Vagina (tissue), 2 donors: Measurements from ENCODE around the gene WDR70. TPM values are rescaled to one million over a fixed set of nuclear protein-coding genes. Genes with fewer than 3 reads are reported as not detected.

Experiments used
- DNase-seq, 2 donors: peaks; one replicate each; pipeline ENCODE4 v3.0.0-alpha.2; 2017; ENCODE audit errors: extremely low spot score in 2 of 2
- H3K27ac ChIP-seq: fragments of 200-600 bp; sonication (generic); one replicate; pipeline ENCODE4 v1.5.1; 2019
- H3K27me3 ChIP-seq: fragments of 200-600 bp; sonication (generic); one replicate; pipeline ENCODE4 v1.5.1; 2019
- H3K36me3 ChIP-seq, 2 donors: fragments of 200-600 bp; sonication (generic); one replicate each; pipeline ENCODE4 v1.5.1; 2017 to 2019
- H3K4me1 ChIP-seq: fragments of 200-600 bp; sonication (generic); one replicate; pipeline ENCODE4 v1.5.1; 2019
- H3K4me3 ChIP-seq, 2 donors: fragments of 200-600 bp; sonication (generic); 1 replicate in 1 of 2; 2 replicates in 1 of 2; pipeline ENCODE4 v1.5.1; 2016 to 2019
- H3K9me3 ChIP-seq: fragments of 200-600 bp; sonication (generic); one replicate; pipeline ENCODE4 v1.5.1; 2019
- POLR2A ChIP-seq, 2 donors: fragments of 450-650 bp; IDR thresholded peaks; one replicate each; pipeline ENCODE4 v1.6.1; 2017; ENCODE audit warnings: antibody characterized with exemption in 2 of 2, mild to moderate bottlenecking in 2 of 2, moderate library complexity in 2 of 2
- POLR2AphosphoS5 ChIP-seq, 2 donors: sonication (generic); formaldehyde crosslinking; IDR thresholded peaks; one replicate each; pipeline ENCODE4 v1.9.0; 2017; ENCODE audit warnings: antibody characterized with exemption in 2 of 2, mild to moderate bottlenecking in 2 of 2, low read depth in 1 of 2; ENCODE audit not compliant: insufficient read depth in 1 of 2
- intact Hi-C: fragments of 100-400 bp; cut with DNase I; formaldehyde crosslinking; loops from one replicate; pipeline ENCODE4 v1.15.1; 2023
- total RNA-seq: library from RNA; depleted of rRNA; stranded (reverse); fragments of >200 nt; gene quantifications from one replicate; pipeline ENCODE4 v1.2.3, GENCODE V29; 2016
- TF ChIP-seq, protein P1 (sequence below), 3 experiments: fragments of 450-650 bp in 2 of 3; fragments of 200-600 bp in 1 of 3; sonication (generic) in 1 of 3; IDR thresholded peaks; one replicate each; pipeline ENCODE4 v1.5.1; 2017 to 2019; ENCODE audit warnings: antibody characterized with exemption in 3 of 3, mild to moderate bottlenecking in 2 of 3, moderate library complexity in 2 of 3

The WDR70 gene
- total RNA-seq, 1 donor from 2014 or later, result 31.4 TPM

DNA sequence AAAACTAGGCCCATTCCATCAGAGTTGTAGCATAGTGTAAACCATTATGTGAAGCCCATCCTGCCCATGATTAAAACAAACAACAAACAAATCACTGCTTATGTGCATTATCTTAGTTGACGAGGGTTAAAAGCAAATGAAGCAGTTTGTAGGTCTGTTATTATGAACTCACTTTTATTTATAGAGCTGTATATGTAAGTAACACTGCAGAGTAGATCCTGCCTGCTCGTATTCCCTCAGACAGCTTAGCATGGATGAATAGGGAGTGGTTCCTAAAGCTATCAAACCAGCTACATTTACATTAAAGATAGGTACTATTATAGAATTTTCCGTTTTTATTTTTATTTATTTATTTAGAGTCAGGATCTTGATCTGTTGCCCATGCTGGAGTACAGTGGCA, 348.1 kb downstream of the WDR70 start:
- Histone ChIP-seq H3K4me3 (no peak overlapping the region), H3K4me1 (no peaks in the 10 kb centered on the region), H3K9me3 (no peaks in the 10 kb centered on the region), H3K27me3 (no peaks in the 10 kb centered on the region), H3K27ac (no peak overlapping the region), H3K36me3 (peaks cover 0 to 29% of the 10 kb centered on the region in 2 donors)
- TF ChIP-seq, protein P1, sequence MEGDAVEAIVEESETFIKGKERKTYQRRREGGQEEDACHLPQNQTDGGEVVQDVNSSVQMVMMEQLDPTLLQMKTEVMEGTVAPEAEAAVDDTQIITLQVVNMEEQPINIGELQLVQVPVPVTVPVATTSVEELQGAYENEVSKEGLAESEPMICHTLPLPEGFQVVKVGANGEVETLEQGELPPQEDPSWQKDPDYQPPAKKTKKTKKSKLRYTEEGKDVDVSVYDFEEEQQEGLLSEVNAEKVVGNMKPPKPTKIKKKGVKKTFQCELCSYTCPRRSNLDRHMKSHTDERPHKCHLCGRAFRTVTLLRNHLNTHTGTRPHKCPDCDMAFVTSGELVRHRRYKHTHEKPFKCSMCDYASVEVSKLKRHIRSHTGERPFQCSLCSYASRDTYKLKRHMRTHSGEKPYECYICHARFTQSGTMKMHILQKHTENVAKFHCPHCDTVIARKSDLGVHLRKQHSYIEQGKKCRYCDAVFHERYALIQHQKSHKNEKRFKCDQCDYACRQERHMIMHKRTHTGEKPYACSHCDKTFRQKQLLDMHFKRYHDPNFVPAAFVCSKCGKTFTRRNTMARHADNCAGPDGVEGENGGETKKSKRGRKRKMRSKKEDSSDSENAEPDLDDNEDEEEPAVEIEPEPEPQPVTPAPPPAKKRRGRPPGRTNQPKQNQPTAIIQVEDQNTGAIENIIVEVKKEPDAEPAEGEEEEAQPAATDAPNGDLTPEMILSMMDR (IDR thresholded peaks at IDR 0.05), result no peak
- TF ChIP-seq POLR2A (IDR thresholded peaks at IDR 0.05) (no peak), POLR2AphosphoS5 (IDR thresholded peaks at IDR 0.05; ENCODE audit: insufficient read depth in 1 of 2, low read depth in 1 of 2) (no peak)
- DNase-seq, result no peak
- intact Hi-C loops, result no loop called here

DNA sequence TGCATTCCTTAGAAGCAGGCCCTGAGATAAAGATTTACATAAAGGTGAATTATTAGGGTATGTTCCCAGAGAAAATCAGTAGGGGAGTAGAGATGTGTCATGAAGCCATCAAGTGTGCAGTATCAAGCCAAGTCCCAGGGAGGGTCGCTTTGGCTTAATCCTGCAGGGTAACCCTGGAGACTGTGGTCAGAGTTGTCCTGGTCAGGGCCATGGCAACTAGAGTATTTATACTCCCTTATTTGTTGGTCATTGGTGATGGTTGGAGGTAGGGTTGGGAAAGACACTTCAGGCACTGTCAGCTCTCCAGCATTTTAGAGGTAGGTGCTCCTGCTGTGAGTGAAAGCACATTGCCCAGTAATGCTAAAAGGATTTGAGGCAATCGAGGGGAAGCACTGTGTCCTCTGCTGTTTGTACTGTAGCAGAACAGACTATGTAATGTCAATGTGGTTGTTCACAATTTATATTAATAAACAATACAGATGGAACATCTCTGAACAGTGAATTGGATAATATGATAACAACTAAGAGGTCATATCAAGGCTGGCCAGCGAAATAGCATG, 351.9 kb downstream of the WDR70 start:
- TF ChIP-seq POLR2AphosphoS5 (IDR thresholded peaks at IDR 0.05; ENCODE audit: insufficient read depth in 1 of 2, low read depth in 1 of 2) (no peak), POLR2A (IDR thresholded peaks at IDR 0.05) (no peak)
- TF ChIP-seq, protein P1 (IDR thresholded peaks at IDR 0.05), result no peak
- Histone ChIP-seq H3K9me3 (no peaks in the 10 kb centered on the region), H3K4me3 (no peak overlapping the region), H3K27ac (no peak overlapping the region), H3K36me3 (peaks cover 0 to 29% of the 10 kb centered on the region in 2 donors), H3K4me1 (no peaks in the 10 kb centered on the region), H3K27me3 (no peaks in the 10 kb centered on the region)
- DNase-seq, result no peak
- intact Hi-C loops, result no loop called here

DNA sequence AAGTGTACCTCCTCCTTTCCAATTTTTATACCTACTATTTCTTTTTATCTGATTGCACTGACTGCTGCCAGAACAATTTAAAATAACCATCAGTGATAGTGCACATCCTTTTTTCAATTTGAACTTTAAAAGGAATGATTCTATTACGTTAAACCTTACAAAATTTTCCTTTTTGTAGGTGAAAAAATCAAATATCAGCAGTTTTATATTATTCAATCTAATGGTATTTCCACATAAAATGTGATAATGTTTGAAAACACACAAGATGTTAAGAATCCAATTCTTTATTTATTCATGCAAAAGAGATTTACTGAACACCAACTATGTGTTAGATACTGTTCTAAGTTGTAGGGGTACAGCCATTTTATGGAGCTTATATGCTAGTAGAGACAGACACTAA, 355.0 kb downstream of the WDR70 start:
- no peaks in the 10 kb centered on the region for H3K27me3 ChIP-seq
- DNase-seq, result no peak
- H3K27ac ChIP-seq, result no peak overlapping the region
- no peak overlapping the region for H3K4me3 ChIP-seq
- TF ChIP-seq POLR2A (IDR thresholded peaks at IDR 0.05) (no peak), POLR2AphosphoS5 (IDR thresholded peaks at IDR 0.05; ENCODE audit: insufficient read depth in 1 of 2, low read depth in 1 of 2) (no peak)
- TF ChIP-seq, protein P1 (IDR thresholded peaks at IDR 0.05), result no peak
- H3K9me3 ChIP-seq, result no peaks in the 10 kb centered on the region
- H3K4me1 ChIP-seq, result peaks cover 20% of the 10 kb centered on the region
- intact Hi-C loops, result no loop called here
- H3K36me3 ChIP-seq, result peaks cover 0 to 1% of the 10 kb centered on the region in 2 donors

DNA sequence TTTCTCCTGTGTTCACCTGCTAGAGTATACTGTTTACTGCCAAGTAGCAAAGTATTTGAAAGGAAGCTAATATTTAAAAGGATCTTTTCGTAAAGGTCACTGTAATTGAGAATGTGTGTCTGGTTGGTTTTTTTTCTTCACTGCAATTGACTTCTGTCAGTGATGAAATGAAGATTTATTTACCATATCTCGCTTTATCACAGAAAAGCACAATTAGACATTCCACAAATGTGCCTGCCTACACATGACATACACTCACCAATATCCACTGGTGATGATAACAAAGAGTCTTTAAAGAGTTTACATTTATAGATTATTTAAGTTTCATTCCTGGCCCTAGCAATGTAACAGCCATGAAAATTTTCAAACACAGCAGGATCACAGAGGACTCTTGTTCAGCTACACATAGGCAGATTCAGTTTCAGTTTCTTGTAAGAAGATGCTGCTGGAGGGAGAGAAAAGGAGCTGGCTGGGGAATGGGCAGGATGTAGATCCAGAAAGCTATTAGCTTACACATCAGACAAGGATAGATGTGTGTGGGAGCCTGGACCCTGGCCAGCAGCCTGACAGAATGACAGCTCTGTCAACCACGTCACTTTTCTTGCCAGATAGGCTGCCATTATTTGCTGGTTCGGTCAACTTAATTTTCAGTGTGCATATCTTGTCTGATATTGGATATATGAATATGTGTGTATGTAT, 356.7 kb downstream of the WDR70 start:
- Histone ChIP-seq H3K27me3 (no peaks in the 10 kb centered on the region), H3K27ac (no peak overlapping the region), H3K9me3 (no peaks in the 10 kb centered on the region), H3K36me3 (no peaks in the 10 kb centered on the region), H3K4me1 (peaks cover 30% of the 10 kb centered on the region), H3K4me3 (no peak overlapping the region)
- TF ChIP-seq, protein P1 (IDR thresholded peaks at IDR 0.05), result no peak
- TF ChIP-seq POLR2A (IDR thresholded peaks at IDR 0.05), result no peak
- TF ChIP-seq POLR2AphosphoS5 (IDR thresholded peaks at IDR 0.05; ENCODE audit: insufficient read depth in 1 of 2, low read depth in 1 of 2), result no peak
- intact Hi-C loops, result no loop called here
- no peak for DNase-seq

DNA sequence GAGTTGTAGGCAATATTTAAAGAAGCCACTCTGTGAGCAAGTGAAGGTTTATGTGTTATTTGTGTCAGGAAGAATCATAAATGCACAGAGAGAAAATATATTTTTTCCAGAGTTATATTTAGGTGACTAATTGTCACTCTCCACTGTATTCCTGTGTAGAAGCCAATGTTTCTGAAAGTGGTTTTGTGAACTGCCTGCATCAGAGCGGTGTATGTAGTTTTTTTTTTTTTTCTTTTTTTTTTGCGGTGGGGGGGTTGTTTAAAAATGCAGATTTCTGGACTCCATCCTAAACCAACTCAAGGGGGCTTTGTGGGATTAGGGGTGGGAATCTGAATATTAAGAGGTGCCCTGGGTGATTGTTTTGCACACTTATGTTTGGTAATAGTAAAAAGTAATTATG, 357.3 kb downstream of the WDR70 start:
- TF ChIP-seq, protein P1 (IDR thresholded peaks at IDR 0.05), result no peak
- TF ChIP-seq POLR2AphosphoS5 (IDR thresholded peaks at IDR 0.05; ENCODE audit: insufficient read depth in 1 of 2, low read depth in 1 of 2) (no peak), POLR2A (IDR thresholded peaks at IDR 0.05) (no peak)
- Histone ChIP-seq H3K9me3 (no peaks in the 10 kb centered on the region), H3K27me3 (no peaks in the 10 kb centered on the region), H3K4me3 (no peak overlapping the region), H3K27ac (no peak overlapping the region), H3K4me1 (peaks cover 35% of the 10 kb centered on the region), H3K36me3 (no peaks in the 10 kb centered on the region)
- DNase-seq, result no peak
- intact Hi-C loops, result no loop called here
